H1 (cell line): ENCODE measurements around the gene COQ8A. TPM values are rescaled to one million over a fixed set of nuclear protein-coding genes. Genes with fewer than 3 reads are reported as not detected.

Experiments
- CTCF ChIA-PET: fragments of 300-600 bp; sonication (Branson Sonifier 250); formaldehyde crosslinking; loops from one replicate; lab custom pipeline; 2021; ENCODE audit not compliant: partially characterized antibody; lab: Charles Lee
- POLR2A ChIA-PET: fragments of 300-600 bp; sonication (Branson Sonifier 250); formaldehyde crosslinking; loops from one replicate; lab custom pipeline; 2021; ENCODE audit warnings: inconsistent platforms; ENCODE audit not compliant: partially characterized antibody; lab: Charles Lee
- DNase-seq, 2 experiments: peaks; one replicate each; pipeline versions ENCODE4 v3.0.0 to v3.0.0-alpha.2; 2010 to 2022; ENCODE audit warnings: low spot score in 2 of 2, low read depth in 1 of 2, mixed read lengths in 1 of 2
- FAIRE-seq: peaks from 2 replicates; lab custom pipeline; 2011; peaks lifted over from hg19 to GRCh38; lab: Jason Lieb, UNC
- H2AFZ ChIP-seq: 2 replicates; pipeline ENCODE4 v1.8.1; 2012; ENCODE audit warnings: low read length, inconsistent platforms
- H2AK5ac ChIP-seq: 2 replicates; pipeline ENCODE4 v1.6.1; 2013; ENCODE audit warnings: low read depth, low read length
- H2BK120ac ChIP-seq: replicated peaks from 2 replicates; pipeline ENCODE3; 2013; ENCODE audit warnings: low read depth, low read length, inconsistent platforms
- H2BK12ac ChIP-seq: 2 replicates; pipeline ENCODE4 v1.6.1; 2013; ENCODE audit warnings: low read depth, low read length
- H2BK15ac ChIP-seq: 2 replicates; pipeline ENCODE4 v1.6.1; 2013; ENCODE audit warnings: low read length
- H2BK20ac ChIP-seq: 2 replicates; pipeline ENCODE4 v1.6.1; 2013; ENCODE audit warnings: low read length
- H2BK5ac ChIP-seq: 2 replicates; pipeline ENCODE4 v1.6.1; 2013; ENCODE audit warnings: low read depth, low read length
- H3K14ac ChIP-seq: 2 replicates; pipeline ENCODE4 v1.6.1; 2013; ENCODE audit warnings: inconsistent platforms; ENCODE audit not compliant: insufficient read length
- H3K18ac ChIP-seq: 2 replicates; pipeline ENCODE4 v1.6.1; 2013; ENCODE audit warnings: low read length; ENCODE audit errors: extremely low read depth
- H3K23ac ChIP-seq: 2 replicates; pipeline ENCODE4 v1.6.1; 2013; ENCODE audit warnings: inconsistent platforms; ENCODE audit not compliant: insufficient read length
- H3K23me2 ChIP-seq: 2 replicates; pipeline ENCODE4 v1.6.1; 2013; ENCODE audit warnings: low read depth, low read length
- H3K27ac ChIP-seq: 2 replicates; pipeline ENCODE4 v1.6.1; 2011; ENCODE audit warnings: low read depth, low read length, inconsistent platforms
- H3K27me3 ChIP-seq, 4 experiments: replicated peaks in 1 of 4; 1 replicate in 1 of 4; 2 replicates in 3 of 4; pipeline versions ENCODE4 v1.6.1 to v1.8.1; 2011 to 2013; ENCODE audit warnings: low read length in 3 of 4, mild to moderate bottlenecking in 3 of 4, inconsistent platforms in 2 of 4, mixed read lengths in 2 of 4, moderate library complexity in 1 of 4; ENCODE audit not compliant: control insufficient read depth in 3 of 4, insufficient read depth in 3 of 4; ENCODE audit errors: extremely low read depth in 1 of 4
- H3K36me3 ChIP-seq, 4 experiments: 2 replicates each; pipeline versions ENCODE4 v1.6.1 to v1.8.1; 2011 to 2013; ENCODE audit warnings: mild to moderate bottlenecking in 4 of 4, low read length in 3 of 4, moderate library complexity in 2 of 4, control low read depth in 1 of 4, inconsistent platforms in 1 of 4; ENCODE audit not compliant: insufficient read depth in 4 of 4, control insufficient read depth in 2 of 4
- H3K4ac ChIP-seq: replicated peaks from 2 replicates; pipeline ENCODE3; 2013; ENCODE audit warnings: low read length, low read depth, mixed read lengths, inconsistent platforms; ENCODE audit not compliant: insufficient read length
- H3K4me1 ChIP-seq, 4 experiments: replicated peaks in 1 of 4; 1 replicate in 1 of 4; 2 replicates in 3 of 4; pipeline versions ENCODE4 v1.6.1 to v1.8.1; 2011 to 2013; ENCODE audit warnings: low read length in 3 of 4, inconsistent platforms in 2 of 4, mixed read lengths in 1 of 4; ENCODE audit not compliant: insufficient read depth in 4 of 4, control insufficient read depth in 3 of 4
- H3K4me2 ChIP-seq, 2 experiments: 2 replicates each; pipeline versions ENCODE4 v1.6.1 to v1.8.1; 2011 to 2013; ENCODE audit warnings: low read depth in 2 of 2, low read length in 2 of 2, control low read depth in 1 of 2, inconsistent platforms in 1 of 2, mild to moderate bottlenecking in 1 of 2; ENCODE audit not compliant: insufficient read depth in 1 of 2
- H3K4me3 ChIP-seq, 4 experiments: fragments of 200-600, 300-600 bp in 1 of 4; sonication (generic), shearing (Covaris generic), sonication (Bioruptor Twin) in 1 of 4; 2 replicates each; pipeline versions ENCODE4 v1.5.1 to v1.8.1; 2011 to 2016; ENCODE audit warnings: low read length in 4 of 4, low read depth in 3 of 4, control low read depth in 2 of 4, inconsistent platforms in 2 of 4, mild to moderate bottlenecking in 2 of 4, mixed read lengths in 1 of 4, moderate library complexity in 1 of 4; ENCODE audit not compliant: insufficient read depth in 2 of 4; ENCODE audit errors: extremely low read depth in 1 of 4
- H3K56ac ChIP-seq: replicated peaks from 2 replicates; pipeline ENCODE3; 2013; ENCODE audit warnings: low read depth, mild to moderate bottlenecking, mixed read lengths, low read length, inconsistent platforms; ENCODE audit not compliant: insufficient read length
- H3K79me1 ChIP-seq: 2 replicates; pipeline ENCODE4 v1.6.1; 2013; ENCODE audit warnings: low read depth, low read length, control low read depth
- H3K79me2 ChIP-seq, 2 experiments: 2 replicates each; pipeline versions ENCODE4 v1.6.1 to v1.8.1; 2012 to 2013; ENCODE audit warnings: low read length in 2 of 2, mild to moderate bottlenecking in 2 of 2, inconsistent platforms in 1 of 2; ENCODE audit not compliant: insufficient read depth in 2 of 2, control insufficient read depth in 1 of 2
- H3K9ac ChIP-seq, 4 experiments: replicated peaks in 1 of 4; 1 replicate in 1 of 4; 2 replicates in 3 of 4; pipeline versions ENCODE4 v1.6.1 to v1.8.1; 2011 to 2013; ENCODE audit warnings: low read depth in 3 of 4, low read length in 3 of 4, control low read depth in 2 of 4, mild to moderate bottlenecking in 2 of 4, moderate library complexity in 2 of 4, inconsistent platforms in 1 of 4; ENCODE audit errors: extremely low read depth in 1 of 4
- H3K9me3 ChIP-seq, 2 experiments: 2 replicates each; pipeline versions ENCODE4 v1.6.1 to v1.8.1; 2012 to 2013; ENCODE audit warnings: mild to moderate bottlenecking in 2 of 2, moderate library complexity in 2 of 2, control low read depth in 1 of 2, inconsistent platforms in 1 of 2, low read depth in 1 of 2, low read length in 1 of 2, mixed read lengths in 1 of 2; ENCODE audit not compliant: insufficient read depth in 2 of 2
- H4K20me1 ChIP-seq, 2 experiments: replicated peaks in 1 of 2; 2 replicates each; pipeline versions ENCODE3 to v1.8.1; 2011 to 2013; ENCODE audit warnings: inconsistent platforms in 2 of 2, low read length in 2 of 2, mild to moderate bottlenecking in 1 of 2; ENCODE audit not compliant: insufficient read depth in 2 of 2, control insufficient read depth in 1 of 2
- H4K5ac ChIP-seq: 2 replicates; pipeline ENCODE4 v1.6.1; 2013; ENCODE audit warnings: low read length, low read depth, mixed read lengths, inconsistent platforms; ENCODE audit not compliant: insufficient read length
- H4K8ac ChIP-seq: 2 replicates; pipeline ENCODE4 v1.8.0; 2013; ENCODE audit warnings: mild to moderate bottlenecking, moderate library complexity, low read length, inconsistent platforms; ENCODE audit not compliant: insufficient read depth; ENCODE audit errors: extremely low read depth
- H4K91ac ChIP-seq: replicated peaks from 2 replicates; pipeline ENCODE3; 2013; ENCODE audit warnings: low read length, mixed read lengths, inconsistent platforms; ENCODE audit not compliant: insufficient read length
- ASH2L ChIP-seq: fragments of 200-600, 300-600 bp; sonication (generic); IDR thresholded peaks from one replicate; pipeline ENCODE4 v1.7.1; 2017; ENCODE audit warnings: low read length
- BACH1 ChIP-seq: IDR thresholded peaks from 2 replicates; pipeline ENCODE4 v1.6.1; 2012; ENCODE audit warnings: low read length, improper control_type of control experiment
- CBX5 ChIP-seq: fragments of 300-800, 300-1000 bp; sonication (generic); IDR thresholded peaks from 2 replicates; pipeline ENCODE4 v1.7.1; 2016; ENCODE audit warnings: antibody characterized with exemption, low read length, low read depth
- CTBP2 ChIP-seq: IDR thresholded peaks from 2 replicates; pipeline ENCODE4 v1.7.0; 2011; ENCODE audit warnings: borderline replicate concordance, mild to moderate bottlenecking, moderate library complexity, mixed read lengths, low read length; ENCODE audit not compliant: insufficient read depth, insufficient read length
- EZH2 ChIP-seq: fragments of 200-600 bp; sonication (generic); IDR thresholded peaks from 2 replicates; pipeline ENCODE4 v1.7.1; 2012; ENCODE audit warnings: low read depth, mild to moderate bottlenecking, moderate library complexity, low read length, inconsistent platforms; ENCODE audit not compliant: severe bottlenecking
- FOSL1 ChIP-seq: IDR thresholded peaks from 2 replicates; pipeline ENCODE4 v1.6.1; 2011; ENCODE audit warnings: mild to moderate bottlenecking, low read depth, low read length, moderate library complexity; ENCODE audit not compliant: insufficient read depth
- GTF2F1 ChIP-seq: IDR thresholded peaks from 2 replicates; pipeline ENCODE4 v1.6.1; 2012; ENCODE audit warnings: low read depth, low read length, improper control_type of control experiment, borderline replicate concordance
- HDAC6 ChIP-seq: IDR thresholded peaks from one replicate; pipeline ENCODE4 v1.7.1; 2012; ENCODE audit warnings: low read depth, mild to moderate bottlenecking, inconsistent platforms, low read length, moderate library complexity
- KDM5A ChIP-seq: fragments of 200-600 bp; IDR thresholded peaks from 2 replicates; pipeline ENCODE4 v1.7.1; 2012; ENCODE audit warnings: mild to moderate bottlenecking, low read length, inconsistent platforms, mixed read lengths
- NANOG ChIP-seq: IDR thresholded peaks from 2 replicates; pipeline ENCODE4 v1.6.1; 2011; ENCODE audit warnings: low read length, low read depth, mild to moderate bottlenecking, inconsistent platforms; ENCODE audit not compliant: insufficient read depth, poor library complexity, severe bottlenecking
- TEAD4 ChIP-seq: IDR thresholded peaks from 2 replicates; pipeline ENCODE4 v1.6.1; 2012; ENCODE audit warnings: low read depth, low read length, inconsistent platforms, mixed read lengths
- YY1 ChIP-seq: IDR thresholded peaks from 2 replicates; pipeline ENCODE4 v1.6.1; 2011; ENCODE audit warnings: low read depth, mild to moderate bottlenecking, low read length
- WGBS, 2 experiments: shearing (Covaris generic) in 1 of 2; methylation state at CpG; one replicate each; pipeline versions ENCODE4 v1.1.6 to v1.1.7; 2013 to 2015; ENCODE audit warnings: low lambda C conversion rate in 2 of 2, mixed read lengths in 2 of 2, inconsistent platforms in 1 of 2, low coverage in 1 of 2, missing lambda C conversion rate in 1 of 2; ENCODE audit not compliant: insufficient replicate concordance in 2 of 2, insufficient coverage in 1 of 2, insufficient read length in 1 of 2; ENCODE audit errors: extremely low coverage in 1 of 2, missing lambda C conversion rate in 1 of 2; 5-methylcytosine and 5-hydroxymethylcytosine counted together
- polyA plus RNA-seq, 7 experiments: library from polyadenylated mRNA; depleted of rRNA in 3 of 7; stranded (reverse) in 5 of 7; unstranded in 2 of 7; fragments of >200 nt in 5 of 7; fragments of 200-250 nt in 2 of 7; gene quantifications; 1 replicate in 5 of 7; 2 replicates in 1 of 7; 4 replicates in 1 of 7; pipeline versions ENCODE4 v1.2.1 to v1.2.3, GENCODE V29; 2011 to 2013; ENCODE audit warnings: missing spikeins in 2 of 7, mixed read lengths in 2 of 7
- total RNA-seq: library from RNA; stranded (reverse); fragmentation: NEBNext Ultra II Directional; extraction: Animal tissue kit (Norgen Biotek cat#: 25700); gene quantifications from 2 replicates; pipeline ENCODE4 v1.2.1, GENCODE V29; 2021
- TF ChIP-seq, protein P1 (sequence below): IDR thresholded peaks from 2 replicates; pipeline ENCODE4 v1.6.1; 2011; ENCODE audit warnings: low read depth, mild to moderate bottlenecking, low read length; ENCODE audit not compliant: insufficient read depth

The COQ8A gene
- total and polyA plus RNA-seq, 2 of the 8 experiments (the other 6 are each of a cell fraction or from before 2014, with no cell fraction given), result 28.5 to 38.9 TPM

- Histone ChIP-seq H4K8ac (no peak overlapping the region), H2AK5ac (no peak overlapping the region), H3K4me1 (peaks cover 0 to 4% (median 0%) of the 10 kb centered on the region in 4 experiments; a peak in 2 of 7 replicates), H3K4ac (no peak overlapping the region), H4K20me1 (peaks cover 2 to 4% of the 10 kb centered on the region in 2 experiments), H3K4me3 (no peak overlapping the region), H2BK120ac (no peak overlapping the region), H3K9me3 (no peaks in the 10 kb centered on the region), H2BK15ac (no peak overlapping the region), H2BK20ac (no peak overlapping the region), H2BK12ac (no peak overlapping the region), H2BK5ac (no peak overlapping the region), H3K79me2 (no peaks in the 10 kb centered on the region), H3K18ac (no peak overlapping the region), H3K27ac (no peak overlapping the region), H2AFZ (no peak overlapping the region), H4K91ac (no peak overlapping the region), H3K23me2 (peaks cover 11% of the 10 kb centered on the region; the same call in 1 of the 2 replicates), H3K79me1 (no peaks in the 10 kb centered on the region), H3K56ac (no peak overlapping the region), H3K9ac (no peak overlapping the region), H3K23ac (no peak overlapping the region), H3K14ac (no peak overlapping the region), H4K5ac (no peak overlapping the region), H3K4me2 (no peak overlapping the region), H3K36me3 (peaks cover 0 to 6% (median 0%) of the 10 kb centered on the region in 4 experiments; a peak in 1 of 8 replicates), H3K27me3 (no peaks in the 10 kb centered on the region)
- WGBS, 2 experiments, result 88 to 100% methylated on average over 2 to 6 of the region's 10 CpGs
- POLR2A ChIA-PET, result interaction anchor here (1.4 kb wide), 1 partner anchor 16 kb away, joined by 3 read pairs; no protein-coding TSS in a partner anchor
- CTCF ChIA-PET, result no interaction called here
- TF ChIP-seq KDM5A, result no peak
- no peak for TF ChIP-seq TEAD4
- TF ChIP-seq BACH1, result no peak
- no peak for TF ChIP-seq HDAC6
- TF ChIP-seq EZH2, result no peak
- TF ChIP-seq, protein P1, sequence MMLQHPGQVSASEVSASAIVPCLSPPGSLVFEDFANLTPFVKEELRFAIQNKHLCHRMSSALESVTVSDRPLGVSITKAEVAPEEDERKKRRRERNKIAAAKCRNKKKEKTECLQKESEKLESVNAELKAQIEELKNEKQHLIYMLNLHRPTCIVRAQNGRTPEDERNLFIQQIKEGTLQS, result no peak
- TF ChIP-seq CBX5, result no peak
- no peak for TF ChIP-seq NANOG
- no peak for TF ChIP-seq YY1
- no peak for TF ChIP-seq GTF2F1
- no peak for TF ChIP-seq FOSL1
- TF ChIP-seq CTBP2, result no peak
- TF ChIP-seq ASH2L, result no peak
- FAIRE-seq, result no peak
- no peak for DNase-seq
Measured at GRCh38 chr1:226978432-226979114, 38.5 kb downstream of the COQ8A start.
